HUES6 (cell line): Measurements from ENCODE around the gene B4GALT1.
"Not testable (repeated sequence)": the region's sequence is repeated elsewhere in the genome, so short reads cannot be mapped to it uniquely, and the experiment has no call there.

Experiments
- H3K27ac ChIP-seq: 2 replicates; pipeline ENCODE4 v1.7.0; 2013; ENCODE audit warnings: low read depth, mild to moderate bottlenecking, low read length, inconsistent platforms
- H3K27me3 ChIP-seq: 2 replicates; pipeline ENCODE4 v1.6.1; 2013; ENCODE audit warnings: low read length; ENCODE audit not compliant: control insufficient read depth, insufficient read depth
- H3K36me3 ChIP-seq: 2 replicates; pipeline ENCODE4 v1.6.1; 2013; ENCODE audit warnings: low read length; ENCODE audit not compliant: control insufficient read depth, insufficient read depth
- H3K4me1 ChIP-seq: 2 replicates; pipeline ENCODE4 v1.6.1; 2013; ENCODE audit warnings: low read length; ENCODE audit not compliant: control insufficient read depth, insufficient read depth
- H3K4me3 ChIP-seq: 2 replicates; pipeline ENCODE4 v1.5.1; 2013; ENCODE audit warnings: low read depth, low read length
- H3K9ac ChIP-seq: one replicate; pipeline ENCODE4 v1.6.1; 2013; ENCODE audit warnings: mild to moderate bottlenecking, low read length
- H3K9me3 ChIP-seq: 2 replicates; pipeline ENCODE4 v1.6.1; 2013; ENCODE audit warnings: low read depth, low read length; ENCODE audit not compliant: control insufficient read depth, insufficient read depth

Gene B4GALT1

DNA sequence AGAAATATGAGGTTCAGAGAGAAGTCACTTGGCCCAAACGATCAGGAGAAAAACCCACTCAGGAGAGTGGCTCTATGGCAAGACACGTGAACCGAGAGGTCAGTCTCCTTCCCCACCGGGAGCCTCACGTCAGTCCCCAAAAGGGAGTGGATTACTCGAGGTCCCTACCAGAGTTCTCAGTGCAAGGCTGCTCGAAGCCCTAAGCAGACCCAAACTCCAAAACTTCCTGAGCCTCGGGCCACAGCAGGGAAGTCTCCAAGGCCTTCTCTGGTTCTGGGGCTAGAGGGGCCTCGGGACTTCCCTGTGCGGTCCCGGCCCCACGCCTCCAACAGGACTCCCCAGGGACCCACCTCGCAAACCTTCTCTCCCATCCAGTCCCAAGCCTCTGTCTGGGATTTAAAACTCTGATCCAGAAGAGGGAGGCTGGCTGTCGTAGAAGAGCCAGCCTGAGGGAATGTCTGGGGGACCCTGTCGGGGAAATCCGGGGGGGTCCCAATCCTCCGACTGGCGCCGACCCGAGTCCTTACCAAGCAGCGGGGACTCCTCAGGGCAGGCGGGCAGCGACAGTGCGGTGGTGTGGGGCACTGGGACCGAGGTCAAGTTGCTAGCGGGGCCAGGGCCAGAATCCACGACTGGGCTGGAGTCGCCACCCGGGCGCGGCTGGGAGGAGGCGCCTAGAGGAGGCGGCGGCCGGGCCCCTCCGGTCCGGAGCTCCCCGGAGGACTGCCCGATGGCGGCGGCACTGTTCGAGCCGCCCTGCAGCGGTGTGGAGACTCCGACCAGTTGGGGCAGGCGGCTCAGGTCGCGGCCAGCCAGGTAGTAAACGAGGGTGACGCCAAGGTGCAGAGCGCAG lies 679 bp downstream of the B4GALT1 start:
- peaks cover 10% of the 10 kb centered on the region for H3K27me3 ChIP-seq
- H3K9me3 ChIP-seq = no peaks in the 10 kb centered on the region
- peak overlapping the region; percentile 89 for H3K9ac ChIP-seq
- H3K4me3 ChIP-seq = peak overlapping the region; percentile 89
- H3K36me3 ChIP-seq = no peaks in the 10 kb centered on the region
- H3K4me1 ChIP-seq = peaks cover 30% of the 10 kb centered on the region
- peak overlapping the region; percentile 69; the same call in 1 of the 2 replicates for H3K27ac ChIP-seq

DNA sequence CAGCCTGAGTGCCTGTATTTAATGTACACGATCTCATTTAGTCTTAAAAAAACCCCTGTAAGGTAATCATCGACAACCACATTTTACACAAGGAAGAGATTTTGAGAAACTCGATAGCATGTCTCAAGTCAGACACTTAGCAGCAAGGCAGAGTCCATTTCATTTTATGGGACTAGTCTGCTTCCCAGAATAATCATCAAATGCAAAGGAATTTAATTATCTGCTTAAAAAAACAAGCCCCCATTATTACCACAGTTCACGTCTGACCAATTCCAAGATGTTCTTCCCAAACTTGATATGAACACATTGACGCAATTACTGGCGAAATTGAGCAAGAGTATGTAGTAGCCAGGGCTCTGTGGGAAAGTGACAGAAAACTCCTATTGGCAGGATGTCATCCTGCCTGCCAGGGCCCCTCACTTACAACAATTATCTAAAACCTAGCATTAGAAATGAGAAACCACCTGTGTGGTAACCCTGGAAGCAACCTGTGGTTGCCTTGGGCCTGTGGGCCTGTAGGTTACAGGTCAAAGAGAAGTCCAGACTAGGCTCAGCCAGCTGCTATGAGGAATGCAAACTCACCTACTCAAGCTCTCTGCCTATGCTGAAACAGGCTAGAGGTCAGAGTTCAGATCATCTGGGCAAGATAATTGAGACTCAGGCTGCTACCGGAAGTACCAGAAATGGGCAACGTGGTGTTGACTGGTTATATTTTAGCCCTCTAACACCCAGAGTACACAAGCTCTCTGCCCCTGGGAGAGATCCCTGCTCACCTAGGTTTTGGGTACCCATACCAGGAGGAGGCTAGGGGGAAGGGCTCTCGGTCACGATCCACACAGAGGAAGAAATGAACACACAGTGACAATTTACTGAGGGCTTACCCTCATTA lies 1.6 kb downstream of the B4GALT1 start:
- H3K4me1 ChIP-seq = peaks cover 39% of the 10 kb centered on the region
- H3K9ac ChIP-seq = peak overlapping the region; percentile 9
- H3K4me3 ChIP-seq = peak overlapping the region; percentile 89
- no peaks in the 10 kb centered on the region for H3K9me3 ChIP-seq
- H3K27me3 ChIP-seq = peaks cover 10% of the 10 kb centered on the region
- H3K36me3 ChIP-seq = no peaks in the 10 kb centered on the region
- H3K27ac ChIP-seq = no peak overlapping the region

- H3K36me3 ChIP-seq, H3K9me3 ChIP-seq, H3K9ac ChIP-seq, H3K4me3 ChIP-seq, H3K27ac ChIP-seq: not testable (repeated sequence)
- Histone ChIP-seq H3K4me1 (peaks cover 45% of the 10 kb centered on the region), H3K27me3 (peaks cover 10% of the 10 kb centered on the region)
Measured at GRCh38 chr9:33164921-33165262, 2.2 kb downstream of the B4GALT1 start.

GRCh38 chr9:33164138-33164809 lies 2.9 kb downstream of the B4GALT1 start:
- Histone ChIP-seq H3K27ac (no peak overlapping the region), H3K4me1 (peaks cover 52% of the 10 kb centered on the region), H3K9ac (no peak overlapping the region), H3K27me3 (peaks cover 10% of the 10 kb centered on the region), H3K4me3 (no peak overlapping the region), H3K36me3 (no peaks in the 10 kb centered on the region), H3K9me3 (no peaks in the 10 kb centered on the region)

DNA sequence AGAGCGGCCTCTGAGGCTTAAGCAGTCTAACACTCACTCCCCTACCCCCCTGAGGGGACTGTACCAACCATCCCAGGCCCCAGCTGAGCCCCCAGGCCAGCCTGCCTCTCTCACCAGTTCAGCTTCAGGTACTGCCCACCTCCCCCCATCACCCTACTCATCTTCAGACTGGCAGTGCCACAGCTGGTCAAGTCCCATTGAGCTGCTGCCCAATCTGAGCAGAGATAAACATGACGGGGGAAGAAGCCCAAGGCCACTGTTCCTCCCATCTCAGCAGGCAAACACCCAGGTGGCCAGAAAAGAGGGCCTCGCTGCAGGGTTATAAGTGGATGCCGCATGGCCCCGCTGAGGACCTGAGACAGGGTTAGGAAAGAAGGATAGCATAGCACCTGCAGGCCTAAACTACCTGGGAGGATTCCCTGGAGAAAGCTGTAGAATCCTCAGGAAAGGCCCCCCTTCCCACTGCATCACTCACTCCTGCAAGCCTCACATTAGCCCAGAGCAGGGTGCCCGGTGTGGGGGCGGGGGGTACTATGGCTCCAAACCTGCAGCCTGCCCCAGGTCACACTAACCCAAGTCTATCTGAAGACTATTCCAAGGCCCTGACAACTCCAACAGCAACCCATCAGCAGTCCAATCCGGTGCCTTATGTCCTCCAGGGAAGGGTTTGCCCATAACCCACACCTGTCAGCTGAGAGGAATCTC lies 3.6 kb downstream of the B4GALT1 start:
- Histone ChIP-seq H3K4me3 (no peak overlapping the region), H3K4me1 (peaks cover 59% of the 10 kb centered on the region), H3K27ac (no peak overlapping the region), H3K36me3 (no peaks in the 10 kb centered on the region), H3K27me3 (peaks cover 10% of the 10 kb centered on the region), H3K9me3 (no peaks in the 10 kb centered on the region), H3K9ac (no peak overlapping the region)

DNA sequence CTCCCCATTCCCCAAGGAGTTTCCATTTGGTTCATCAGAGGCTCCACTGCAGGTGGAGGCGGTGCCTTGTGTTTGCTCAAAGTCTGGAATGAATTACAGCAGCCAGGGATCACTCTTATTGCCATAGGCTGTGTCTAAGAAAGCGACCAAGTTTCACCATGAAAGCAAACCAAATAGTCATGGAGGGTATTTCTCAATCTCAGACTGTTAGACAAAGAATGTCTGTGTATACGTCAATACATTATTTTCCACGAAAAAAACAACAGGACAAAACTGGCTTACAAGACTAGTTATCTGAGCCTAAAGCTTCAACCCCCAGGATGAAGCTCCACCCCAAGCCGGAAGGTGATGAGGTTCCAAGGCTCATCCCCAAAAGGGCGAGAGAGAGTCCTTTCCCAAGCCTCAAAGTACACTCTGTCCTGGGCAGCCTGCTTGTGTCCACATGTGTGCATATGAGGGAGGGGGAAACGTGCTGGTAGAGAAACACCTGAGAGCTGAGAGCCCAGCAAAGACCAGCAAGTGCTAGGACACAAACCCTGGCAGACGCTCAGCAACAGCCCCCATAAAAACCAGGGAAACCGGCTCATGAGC lies 4.3 kb downstream of the B4GALT1 start:
- H3K36me3 ChIP-seq = no peaks in the 10 kb centered on the region
- H3K27me3 ChIP-seq = peaks cover 2% of the 10 kb centered on the region; the same call in 1 of the 2 replicates
- H3K27ac ChIP-seq = no peak overlapping the region
- H3K9me3 ChIP-seq = no peaks in the 10 kb centered on the region
- no peak overlapping the region for H3K4me3 ChIP-seq
- H3K4me1 ChIP-seq = peaks cover 60% of the 10 kb centered on the region
- no peak overlapping the region for H3K9ac ChIP-seq

GRCh38 chr9:33161589-33162132 lies 5.5 kb downstream of the B4GALT1 start:
- no peak overlapping the region for H3K4me3 ChIP-seq
- H3K4me1 ChIP-seq = peaks cover 58% of the 10 kb centered on the region
- H3K27ac ChIP-seq = no peak overlapping the region

DNA sequence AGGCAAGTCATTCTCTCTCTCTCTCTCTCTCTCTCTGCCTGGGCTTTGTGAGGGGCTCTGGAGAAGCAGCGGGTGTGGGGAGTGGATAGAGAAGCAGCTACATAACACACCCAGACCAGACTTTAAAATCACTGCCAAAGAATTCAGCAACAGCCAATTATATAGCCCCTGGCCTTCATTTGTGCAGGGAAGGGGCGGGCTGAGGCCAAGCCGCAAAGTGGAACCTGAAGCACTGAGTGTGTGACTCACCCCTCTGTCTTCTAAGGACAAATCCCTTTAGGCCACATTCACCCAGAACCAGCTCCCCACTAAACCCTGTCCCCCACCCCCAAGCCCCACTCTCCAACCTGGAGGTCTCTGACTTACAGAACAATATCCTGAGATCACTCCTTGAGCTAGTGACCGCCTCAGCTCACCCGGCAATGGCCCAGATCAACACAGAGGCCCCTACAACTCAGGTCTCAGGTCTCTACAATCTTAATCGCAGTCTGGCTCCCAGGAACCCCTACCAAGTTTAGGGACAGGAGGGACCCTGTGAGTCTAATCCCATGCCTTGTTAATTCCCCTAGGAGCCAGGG lies 6.0 kb downstream of the B4GALT1 start:
- Histone ChIP-seq H3K4me3 (no peak overlapping the region), H3K4me1 (peaks cover 57% of the 10 kb centered on the region), H3K27ac (no peak overlapping the region)

More at GRCh38 chr9:33161589-33162132, 5.5 kb downstream of the B4GALT1 start:
- Histone ChIP-seq H3K9me3 (no peaks in the 10 kb centered on the region), H3K27me3 (no peaks in the 10 kb centered on the region; the same call in 1 of the 2 replicates), H3K9ac (peak overlapping the region; percentile 27), H3K36me3 (no peaks in the 10 kb centered on the region)

GRCh38 chr9:33160446-33160845 lies 6.7 kb downstream of the B4GALT1 start:
- H3K27me3 ChIP-seq, H3K27ac ChIP-seq, H3K9ac ChIP-seq, H3K9me3 ChIP-seq, H3K36me3 ChIP-seq, H3K4me3 ChIP-seq: not testable (repeated sequence)
- H3K4me1 ChIP-seq = peaks cover 50% of the 10 kb centered on the region

More for the DNA sequence above, 6.0 kb downstream of the B4GALT1 start:
- Histone ChIP-seq H3K36me3 (no peaks in the 10 kb centered on the region), H3K9ac (peak overlapping the region; percentile 27), H3K9me3 (no peaks in the 10 kb centered on the region), H3K27me3 (no peaks in the 10 kb centered on the region; the same call in 1 of the 2 replicates)

- H3K4me3 ChIP-seq = no peak overlapping the region
- H3K9me3 ChIP-seq = no peaks in the 10 kb centered on the region
- H3K36me3 ChIP-seq = no peaks in the 10 kb centered on the region
- H3K27ac ChIP-seq = no peak overlapping the region; the same call in 1 of the 2 replicates
- peaks cover 46% of the 10 kb centered on the region for H3K4me1 ChIP-seq
- peak overlapping the region; percentile 21 for H3K9ac ChIP-seq
- H3K27me3 ChIP-seq = no peaks in the 10 kb centered on the region
Measured at GRCh38 chr9:33159777-33160127, 7.4 kb downstream of the B4GALT1 start.
